Measurements from ENCODE around the gene UVRAG.
A peak's percentile ranks its signal among the peaks of the same experiment; 100 is the strongest.

The UVRAG gene

DNA sequence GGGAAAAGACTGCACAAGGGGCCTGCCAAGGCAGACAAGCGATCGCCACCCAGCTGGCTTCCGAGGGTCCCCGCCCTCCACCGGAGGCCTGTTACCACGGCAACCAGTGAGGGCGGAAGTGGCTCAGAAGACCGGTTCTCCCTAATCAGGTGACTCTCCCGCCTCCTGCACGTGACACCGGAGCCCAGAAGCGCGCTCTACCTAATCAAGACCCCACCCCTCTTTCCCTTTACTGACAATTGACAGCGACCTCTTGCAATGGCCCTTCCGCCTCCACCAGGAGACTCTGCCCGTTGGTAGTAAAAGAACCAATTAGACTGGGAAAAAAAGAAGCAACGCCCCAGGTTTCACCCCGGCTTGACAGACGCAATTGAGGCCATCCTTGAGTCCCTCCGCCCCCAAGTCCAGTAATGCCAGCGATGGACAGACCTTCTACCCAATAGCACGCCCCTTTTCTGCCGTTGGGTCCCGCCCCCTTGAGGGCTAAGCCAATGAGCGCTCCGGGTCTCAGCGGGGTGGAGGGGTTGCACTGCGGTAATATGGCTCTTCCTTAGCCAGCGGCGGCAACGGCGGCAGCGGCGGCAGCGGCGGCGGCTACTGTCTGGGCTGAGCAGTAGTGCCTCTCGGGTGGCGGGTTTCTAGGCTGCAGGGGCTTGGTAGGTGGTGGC lies at the start of gene UVRAG:
Gene UVRAG, plus strand, starts transcription at position 534 of the 668 bp plus-strand sequence. CDS start 198 bp downstream, outside the sequence.
- peak; percentile 99 for DNase-seq

DNA sequence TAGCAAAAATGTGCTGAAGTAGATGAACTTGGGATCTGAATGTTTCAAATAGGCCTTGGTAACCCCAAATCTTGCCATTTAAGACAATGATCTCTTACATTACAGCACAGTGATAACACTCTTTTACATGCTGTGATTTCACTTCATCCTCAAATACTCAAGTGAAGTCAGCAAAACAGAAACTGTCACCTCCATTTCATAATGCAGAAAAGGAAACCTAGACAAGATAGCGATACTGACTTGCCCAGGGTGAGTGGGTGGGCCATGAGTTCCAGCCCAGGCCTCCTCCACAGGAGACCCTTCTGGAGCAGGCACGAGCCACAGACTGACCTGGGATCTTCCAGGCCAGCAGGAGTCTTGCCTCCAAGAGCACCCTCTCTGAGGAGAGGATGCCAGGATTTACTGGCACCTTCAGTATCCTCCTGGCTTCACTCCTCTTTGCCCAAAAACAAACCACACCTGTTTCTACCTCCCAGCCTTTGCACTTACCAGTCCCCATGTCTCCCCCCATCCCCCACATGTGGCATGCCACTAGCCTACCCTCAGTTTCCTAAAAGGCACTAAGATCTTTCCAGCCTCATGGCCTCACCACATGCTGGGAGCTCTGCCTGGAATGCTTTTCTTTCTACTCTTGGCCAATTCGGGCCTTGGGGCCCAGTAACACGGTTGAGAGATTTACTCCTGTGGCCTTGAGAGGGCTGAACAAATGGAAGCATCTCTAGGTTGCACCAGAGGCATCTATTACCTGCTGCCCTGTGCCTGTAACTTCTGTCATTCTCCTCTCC lies 48.4 kb upstream of the UVRAG start:
- DNase-seq, result no peak

GRCh38 chr11:75767228-75767572 lies 47.8 kb upstream of the UVRAG start:
- DNase-seq, result no peak

- DNase-seq, result no peak
Observed at GRCh38 chr11:75767793-75768111, 47.3 kb upstream of the UVRAG start.

- peak; percentile 46 to 79 for DNase-seq
Observed at GRCh38 chr11:75768112-75768908, 46.7 kb upstream of the UVRAG start, which contains the start of gene DGAT2. TSS of gene DGAT2 (plus strand) at chr11:75768778. CDS start at chr11:75768992, 214 bp downstream.

- no peak for DNase-seq
Observed at GRCh38 chr11:75768909-75769771, 45.9 kb upstream of the UVRAG start.

DNA sequence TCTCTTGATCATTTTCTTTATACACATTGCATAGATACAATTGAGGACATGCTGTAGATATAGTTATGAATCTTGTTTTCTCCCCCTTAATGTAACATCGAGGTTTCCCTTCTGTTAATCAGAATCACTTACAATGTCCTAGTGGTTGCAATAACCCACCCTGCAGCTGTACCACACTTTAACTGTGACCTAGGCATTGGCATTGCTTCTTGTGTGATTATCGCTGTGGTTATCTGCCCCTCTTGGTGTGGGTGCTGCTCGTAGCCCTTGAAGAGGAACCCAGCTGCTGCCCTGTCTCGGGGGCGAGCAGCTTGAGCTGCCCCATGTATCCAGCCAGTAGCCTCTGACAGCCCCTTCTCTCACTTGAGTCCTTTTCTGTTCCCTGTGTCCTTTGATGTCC lies 44.9 kb upstream of the UVRAG start:
- peak in 1 of 2 experiments; percentile 3 for DNase-seq

DNA sequence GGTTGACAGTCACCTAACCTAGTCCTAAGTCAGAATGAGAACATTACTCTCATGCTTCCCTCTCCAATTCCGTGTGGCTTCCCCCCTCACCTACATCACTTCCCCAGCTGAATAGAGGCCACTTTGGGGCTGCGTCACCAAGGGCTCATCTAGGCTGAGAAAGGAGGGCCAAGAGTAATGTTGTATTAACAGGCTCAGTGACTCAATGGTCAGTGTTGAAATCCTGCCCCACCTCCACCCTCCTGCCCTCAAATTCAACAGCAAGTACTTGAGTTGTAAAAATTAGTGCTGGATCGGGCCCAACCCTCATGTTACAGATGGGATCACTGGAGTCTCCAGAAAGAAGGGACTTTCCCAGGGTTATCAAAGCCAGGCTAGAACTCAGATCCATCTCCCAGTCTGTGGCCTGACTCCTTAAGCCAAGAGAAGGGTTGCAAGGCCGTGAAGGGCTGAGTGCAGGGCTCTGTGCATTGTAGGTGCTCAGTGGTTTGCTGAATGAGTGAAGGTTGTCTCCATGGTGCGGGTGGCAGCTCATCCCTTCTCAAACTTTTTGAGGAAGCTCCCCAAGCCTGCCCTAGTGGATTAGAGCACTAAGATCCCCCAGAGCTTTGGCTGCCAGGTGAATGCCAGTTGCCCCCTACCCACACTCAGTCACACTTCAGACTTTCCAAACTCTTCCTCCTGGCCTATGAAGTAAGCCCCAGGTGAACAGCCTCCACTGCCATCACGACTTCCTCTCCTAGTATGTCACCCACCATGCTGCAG lies 43.2 kb upstream of the UVRAG start:
- no peak for DNase-seq

DNA sequence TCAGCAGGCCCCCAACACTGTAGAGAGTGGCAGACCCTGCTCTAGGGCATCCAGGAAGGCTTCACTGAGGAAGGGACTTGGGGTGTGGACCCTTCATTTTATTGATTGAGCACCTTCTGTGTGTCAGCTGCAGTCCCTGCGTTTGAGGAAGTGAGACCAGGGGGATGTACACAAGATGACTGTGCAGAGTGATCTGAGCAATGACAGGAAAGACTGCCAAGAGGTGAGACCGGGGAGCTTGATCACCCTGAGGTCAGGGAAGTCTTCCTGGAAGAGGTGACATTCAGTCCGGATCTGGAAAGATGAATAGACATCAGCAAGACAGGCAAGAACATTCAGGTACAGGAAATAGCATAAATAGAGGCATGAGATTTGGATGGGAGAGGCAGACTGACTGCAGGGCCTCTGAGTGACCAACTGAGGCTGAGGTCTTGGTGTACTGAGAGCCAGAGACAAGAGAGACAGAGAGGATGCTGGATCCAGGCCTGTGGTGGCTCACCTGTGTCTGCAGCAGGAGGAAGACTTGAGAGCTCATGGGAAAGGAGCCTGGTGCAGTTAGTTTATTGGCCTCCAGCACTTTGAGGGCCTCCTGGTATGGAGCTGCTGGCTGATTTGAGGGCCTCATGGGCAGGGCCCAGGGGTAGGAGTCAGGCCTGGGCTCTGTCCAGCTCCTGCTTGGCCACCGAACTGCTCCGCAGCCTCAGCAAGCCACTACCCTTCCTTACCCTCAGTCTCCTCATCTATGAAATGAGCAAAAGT lies 41.2 kb upstream of the UVRAG start:
- DNase-seq, result no peak

DNA sequence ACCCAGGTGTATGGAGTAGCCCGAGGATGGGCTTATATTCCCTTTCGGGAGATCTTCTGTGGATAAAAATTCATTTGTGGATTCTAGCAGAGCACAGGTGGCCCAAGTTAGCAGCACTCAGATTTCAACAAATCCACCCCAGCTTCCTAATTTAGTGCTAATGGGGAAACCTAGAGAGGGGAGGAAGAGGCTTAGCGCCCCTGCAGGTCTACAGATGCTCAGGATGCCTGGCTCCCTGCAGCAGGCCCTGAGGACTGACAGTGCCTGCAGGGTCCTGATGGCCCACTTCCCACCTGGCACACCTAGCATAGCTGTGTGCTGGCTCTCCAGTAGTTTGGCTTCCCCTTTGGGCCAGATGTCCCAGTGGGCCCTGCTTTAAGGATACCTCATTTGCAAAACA lies 40.0 kb upstream of the UVRAG start:
- no peak for DNase-seq

- DNase-seq, result no peak
Observed at GRCh38 chr11:75776546-75776945, 38.5 kb upstream of the UVRAG start.

- DNase-seq, result no peak
Observed at GRCh38 chr11:75777461-75778110, 37.4 kb upstream of the UVRAG start.

DNA sequence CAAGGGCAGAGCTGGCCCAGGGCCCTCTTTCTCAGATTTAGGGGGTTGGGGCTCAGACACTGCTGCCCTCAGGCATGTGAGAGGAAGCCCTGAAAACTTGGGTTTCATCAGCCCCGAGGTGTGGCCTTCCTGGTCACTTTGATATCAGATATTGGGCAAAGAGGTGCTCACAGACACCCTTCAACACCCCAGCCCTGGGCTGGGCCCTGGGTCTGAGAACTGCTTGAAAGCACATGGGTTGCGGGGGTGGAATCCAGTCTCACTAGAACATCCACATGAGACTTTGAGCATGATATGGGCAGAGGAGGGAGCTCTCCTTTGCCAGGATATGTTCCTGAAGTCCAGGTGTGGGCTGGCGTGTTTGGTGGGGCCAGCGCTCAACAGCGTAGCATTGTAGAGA lies 36.0 kb upstream of the UVRAG start:
- no peak for DNase-seq

- no peak for DNase-seq
Observed at GRCh38 chr11:75779960-75780359, 35.0 kb upstream of the UVRAG start.

GRCh38 chr11:75780888-75781287 lies 34.1 kb upstream of the UVRAG start:
- DNase-seq, result no peak

DNA sequence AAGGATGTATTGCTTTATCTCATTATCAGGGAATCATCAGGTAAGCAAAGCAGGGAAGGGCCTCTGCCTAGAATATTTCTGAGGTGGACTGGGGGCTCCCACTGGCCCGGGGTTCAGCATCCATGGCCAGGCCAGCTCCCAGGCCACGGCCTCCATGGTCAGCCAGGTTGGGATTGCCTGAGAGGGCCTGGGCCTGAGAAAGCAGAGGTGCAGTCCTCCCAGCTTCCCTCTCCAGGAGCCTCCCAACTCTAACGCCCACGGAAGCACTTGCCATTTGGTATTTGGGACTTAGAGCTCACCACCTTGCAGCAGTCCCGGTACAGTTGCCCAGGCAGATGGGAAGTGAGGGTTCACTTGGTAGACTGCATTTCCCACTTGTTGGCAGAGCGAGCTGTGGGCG lies 33.7 kb upstream of the UVRAG start:
- DNase-seq, result no peak

DNA sequence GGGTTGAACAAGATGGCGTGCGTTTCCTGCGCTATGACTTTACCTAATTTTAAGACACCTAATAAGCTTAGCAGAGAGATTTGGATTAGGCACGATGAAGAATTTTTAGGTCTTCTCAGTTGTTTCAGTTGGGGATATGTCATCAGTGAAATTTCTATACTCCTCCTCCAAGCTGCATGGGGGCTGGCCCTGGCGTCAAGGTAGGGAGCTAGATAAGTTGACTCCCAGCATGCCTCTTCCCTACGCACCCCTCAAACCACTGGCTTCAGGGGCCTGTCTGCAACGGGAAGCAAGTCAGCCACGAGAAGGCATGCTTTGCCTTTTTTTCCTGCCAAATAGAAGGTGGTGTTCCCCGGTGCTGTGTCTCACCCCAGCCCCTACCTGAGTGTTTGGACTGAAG lies 33.2 kb upstream of the UVRAG start:
- DNase-seq, result no peak

- no peak for DNase-seq
Observed at GRCh38 chr11:75782540-75783263, 32.3 kb upstream of the UVRAG start.

- DNase-seq, result no peak
Observed at GRCh38 chr11:75783416-75784084, 31.5 kb upstream of the UVRAG start.
